GM12878 (cell line): Measurements from ENCODE around the gene DUS4L. TPM values are rescaled to one million over a fixed set of nuclear protein-coding genes. Genes with fewer than 3 reads are reported as not detected.

Source experiments
- ATAC-seq: fragments of 200-7000 bp; cut with Tn5 transposase; 3 replicates; pipeline ENCODE4 v1.9.1; 2020; ENCODE audit warnings: mild to moderate bottlenecking, moderate library complexity
- BruUV-seq: library from RNA; stranded (reverse); fragments of 400-500 nt; replicated peaks from 2 replicates; lab custom pipeline; 2021; lab: Mats Ljungman, UMichigan
- CTCF ChIA-PET: fragments of 300-600 bp; sonication (Branson Sonifier 250); formaldehyde crosslinking; extraction: SDS; loops from one replicate; lab custom pipeline; 2021; ENCODE audit warnings: inconsistent platforms; lab: Yijun Ruan, JAX
- POLR2A ChIA-PET: fragments of 350-600 bp; formaldehyde crosslinking; extraction: SDS; loops from one replicate; lab custom pipeline; 2021; ENCODE audit warnings: inconsistent platforms; lab: Charles Lee
- RAD21 ChIA-PET: fragments of 300-600 bp; sonication (Branson Sonifier 250); formaldehyde crosslinking; loops from one replicate; lab custom pipeline; 2023; ENCODE audit warnings: antibody characterized with exemption; ENCODE audit not compliant: unreplicated experiment; lab: Charles Lee
- SMC1A ChIA-PET: fragments of 300-600 bp; sonication (Branson Sonifier 250); formaldehyde crosslinking; loops from one replicate; lab custom pipeline; 2023; ENCODE audit not compliant: unreplicated experiment, uncharacterized antibody; lab: Charles Lee
- DNase-seq: peaks from one replicate; pipeline ENCODE4 v3.0.0-alpha.2; 2011; ENCODE audit warnings: low read depth, low spot score
- FAIRE-seq: peaks from 3 replicates; lab custom pipeline; 2011; peaks lifted over from hg19 to GRCh38; lab: Jason Lieb, UNC
- H2AFZ ChIP-seq: 2 replicates; pipeline ENCODE4 v1.6.0; 2011; ENCODE audit warnings: low read depth, low read length, control low read depth; ENCODE audit not compliant: control insufficient read depth
- H3K27ac ChIP-seq: 2 replicates; pipeline ENCODE4 v1.5.1; 2011; ENCODE audit warnings: control low read depth; ENCODE audit not compliant: control insufficient read depth, insufficient read depth
- H3K27me3 ChIP-seq, 2 experiments: replicated peaks in 1 of 2; 2 replicates each; pipeline versions ENCODE4 v1.6.0 to v1.6.1; 2011; ENCODE audit warnings: low read length in 1 of 2; ENCODE audit not compliant: control insufficient read depth in 2 of 2, insufficient read depth in 2 of 2
- H3K36me3 ChIP-seq, 2 experiments: 2 replicates each; pipeline ENCODE4 v1.5.1; 2011; ENCODE audit warnings: low read length in 1 of 2; ENCODE audit not compliant: control insufficient read depth in 2 of 2, insufficient read depth in 2 of 2
- H3K4me1 ChIP-seq: 2 replicates; pipeline ENCODE4 v1.6.1; 2011; ENCODE audit warnings: mild to moderate bottlenecking, low read length, moderate library complexity, mixed read lengths; ENCODE audit not compliant: control insufficient read depth, insufficient read depth
- H3K4me2 ChIP-seq: 2 replicates; pipeline ENCODE4 v1.6.0; 2011; ENCODE audit warnings: control low read depth; ENCODE audit not compliant: control insufficient read depth, insufficient read depth
- H3K4me3 ChIP-seq: fragments of 200-600 bp; sonication (generic); 2 replicates; pipeline ENCODE4 v1.5.1; 2016
- H3K79me2 ChIP-seq: 2 replicates; pipeline ENCODE4 v1.6.0; 2011; ENCODE audit warnings: low read length; ENCODE audit not compliant: control insufficient read depth, insufficient read depth
- H3K9ac ChIP-seq: 2 replicates; pipeline ENCODE4 v1.8.0; 2011; ENCODE audit warnings: low read length, control low read depth, mixed read lengths; ENCODE audit not compliant: control insufficient read depth, insufficient read depth
- H3K9me3 ChIP-seq: replicated peaks from 3 replicates; pipeline ENCODE4 v1.5.1; 2011; ENCODE audit warnings: mild to moderate bottlenecking, low read length; ENCODE audit not compliant: control insufficient read depth, insufficient read depth
- H4K20me1 ChIP-seq: 2 replicates; pipeline ENCODE4 v1.6.0; 2011; ENCODE audit not compliant: control insufficient read depth, insufficient read depth
- BMI1 ChIP-seq: fragments of 450-650 bp; IDR thresholded peaks from 2 replicates; pipeline ENCODE4 v1.6.1; 2016; ENCODE audit warnings: mild to moderate bottlenecking, moderate library complexity, borderline replicate concordance
- FOS ChIP-seq: IDR thresholded peaks from 3 replicates; pipeline ENCODE4 v1.6.1; 2011; ENCODE audit warnings: borderline replicate concordance; ENCODE audit not compliant: insufficient read length; ENCODE audit errors: extremely low read depth
- JUNB ChIP-seq: IDR thresholded peaks from 2 replicates; pipeline ENCODE4 v1.6.1; 2016; ENCODE audit warnings: antibody characterized with exemption, mild to moderate bottlenecking
- NFYB ChIP-seq: IDR thresholded peaks from 2 replicates; pipeline ENCODE4 v1.6.1; 2011; ENCODE audit warnings: low read depth, mild to moderate bottlenecking, low read length, improper control_type of control experiment, moderate library complexity; ENCODE audit not compliant: insufficient read depth
- NR2C2 ChIP-seq: IDR thresholded peaks from 2 replicates; pipeline ENCODE4 v1.6.1; 2011; ENCODE audit warnings: borderline replicate concordance, low read depth; ENCODE audit not compliant: control insufficient read depth, insufficient read length
- POLR2A ChIP-seq: IDR thresholded peaks from 2 replicates; pipeline ENCODE4 v1.6.1; 2011; ENCODE audit warnings: low read depth, mild to moderate bottlenecking, low read length
- SMAD1 ChIP-seq: fragments of 450-650 bp; IDR thresholded peaks from 2 replicates; pipeline ENCODE4 v1.6.1; 2018; ENCODE audit warnings: mild to moderate bottlenecking, low read depth; ENCODE audit not compliant: partially characterized antibody
- SP1 ChIP-seq: IDR thresholded peaks from one replicate; pipeline ENCODE4 v1.6.1; 2011; ENCODE audit warnings: low read depth, low read length
- ZNF384 ChIP-seq: IDR thresholded peaks from 2 replicates; pipeline ENCODE4 v1.6.1; 2012; ENCODE audit warnings: low read depth, mild to moderate bottlenecking, low read length, improper control_type of control experiment, borderline replicate concordance
- WGBS: methylation state at CpG from one replicate; pipeline ENCODE4 v1.1.6; 2016; ENCODE audit warnings: low lambda C conversion rate; ENCODE audit not compliant: insufficient replicate concordance, insufficient coverage; ENCODE audit errors: missing lambda C conversion rate; 5-methylcytosine and 5-hydroxymethylcytosine counted together
- in situ Hi-C: fragments of 300-500 bp; cut with MboI; formaldehyde crosslinking; loops from 9 replicates; pipeline ENCODE4 v1.14.3; 2018; ENCODE audit warnings: mixed read lengths
- intact Hi-C: fragments of 100-400 bp; cut with micrococcal nuclease; formaldehyde crosslinking; loops from one replicate; pipeline ENCODE4 v1.14.2; 2022; ENCODE audit not compliant: unreplicated experiment
- polyA plus RNA-seq, 11 experiments: library from polyadenylated mRNA; depleted of rRNA in 4 of 11; unstranded in 6 of 11; stranded (reverse) in 5 of 11; fragments of >200 nt; fragmentation: Nextera tagmentation in 4 of 11; fragmentation: Illumina TruSeq in 1 of 11; extraction: Ambion mirVana in 4 of 11; extraction: Trizol in 1 of 11; gene quantifications; 1 replicate in 1 of 11; 2 replicates in 10 of 11; pipeline versions ENCODE4 v1.2.1 to v1.2.3, GENCODE V29; 2011 to 2016; ENCODE audit warnings: inconsistent platforms in 2 of 11, missing spikeins in 2 of 11, low read depth in 1 of 11
- total RNA-seq, 4 experiments: library from RNA; depleted of rRNA in 3 of 4; stranded (reverse); fragments of >200 nt in 3 of 4; fragmentation: Illumina TruSeq in 1 of 4; extraction: Trizol in 1 of 4; gene quantifications; 2 replicates each; pipeline versions ENCODE4 v1.2.1 to v1.2.3, GENCODE V29; 2013 to 2021
- TF ChIP-seq, protein P1 (sequence below): fragments of 150-350 bp; IDR thresholded peaks from 2 replicates; pipeline ENCODE4 v1.6.1; 2016; ENCODE audit warnings: low read depth, low read length
- TF ChIP-seq, protein P2 (sequence below): fragments of 450-650 bp; IDR thresholded peaks from 2 replicates; pipeline ENCODE4 v1.6.1; 2017; ENCODE audit warnings: mild to moderate bottlenecking, low read depth, inconsistent platforms; ENCODE audit not compliant: poor library complexity, severe bottlenecking
- TF ChIP-seq, protein P3 (sequence below): IDR thresholded peaks from 2 replicates; pipeline ENCODE4 v1.6.1; 2011; ENCODE audit warnings: mild to moderate bottlenecking, low read depth, low read length, moderate library complexity; ENCODE audit not compliant: insufficient replicate concordance

The DUS4L gene
- total and polyA plus RNA-seq, 10 of the 15 experiments (the other 5 are each of a cell fraction or from before 2014, with no cell fraction given) = 5.3 to 15.3 (median 12.8) TPM

DNA sequence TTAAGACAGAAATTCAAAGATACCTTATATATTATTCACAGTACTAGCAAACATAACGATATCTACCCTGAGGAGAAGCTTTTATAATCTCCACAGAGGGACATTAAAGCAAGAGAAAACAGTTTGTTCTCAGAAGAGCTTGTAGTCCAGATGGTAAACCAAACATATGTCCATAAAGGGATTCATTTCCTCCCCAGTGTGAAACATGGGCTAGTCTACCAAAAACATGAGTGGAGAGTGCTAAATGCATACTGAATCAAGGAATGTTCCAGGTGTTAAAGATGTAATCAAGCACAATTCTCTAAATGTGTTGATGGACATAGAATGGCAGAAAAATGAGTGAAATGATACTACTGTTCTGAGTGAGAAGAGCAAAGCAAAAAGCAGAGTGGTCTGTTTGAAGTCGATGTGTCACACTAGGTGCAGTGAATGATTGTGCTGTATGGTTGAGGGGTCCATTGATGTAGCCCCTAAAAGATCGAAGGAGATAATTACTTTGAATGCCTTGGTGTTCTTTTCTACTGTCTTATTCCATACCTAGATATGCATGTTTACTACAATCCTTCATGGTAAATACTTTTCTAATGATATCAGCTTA, 41.5 kb downstream of the DUS4L start (continued):
- TF ChIP-seq, protein P1, sequence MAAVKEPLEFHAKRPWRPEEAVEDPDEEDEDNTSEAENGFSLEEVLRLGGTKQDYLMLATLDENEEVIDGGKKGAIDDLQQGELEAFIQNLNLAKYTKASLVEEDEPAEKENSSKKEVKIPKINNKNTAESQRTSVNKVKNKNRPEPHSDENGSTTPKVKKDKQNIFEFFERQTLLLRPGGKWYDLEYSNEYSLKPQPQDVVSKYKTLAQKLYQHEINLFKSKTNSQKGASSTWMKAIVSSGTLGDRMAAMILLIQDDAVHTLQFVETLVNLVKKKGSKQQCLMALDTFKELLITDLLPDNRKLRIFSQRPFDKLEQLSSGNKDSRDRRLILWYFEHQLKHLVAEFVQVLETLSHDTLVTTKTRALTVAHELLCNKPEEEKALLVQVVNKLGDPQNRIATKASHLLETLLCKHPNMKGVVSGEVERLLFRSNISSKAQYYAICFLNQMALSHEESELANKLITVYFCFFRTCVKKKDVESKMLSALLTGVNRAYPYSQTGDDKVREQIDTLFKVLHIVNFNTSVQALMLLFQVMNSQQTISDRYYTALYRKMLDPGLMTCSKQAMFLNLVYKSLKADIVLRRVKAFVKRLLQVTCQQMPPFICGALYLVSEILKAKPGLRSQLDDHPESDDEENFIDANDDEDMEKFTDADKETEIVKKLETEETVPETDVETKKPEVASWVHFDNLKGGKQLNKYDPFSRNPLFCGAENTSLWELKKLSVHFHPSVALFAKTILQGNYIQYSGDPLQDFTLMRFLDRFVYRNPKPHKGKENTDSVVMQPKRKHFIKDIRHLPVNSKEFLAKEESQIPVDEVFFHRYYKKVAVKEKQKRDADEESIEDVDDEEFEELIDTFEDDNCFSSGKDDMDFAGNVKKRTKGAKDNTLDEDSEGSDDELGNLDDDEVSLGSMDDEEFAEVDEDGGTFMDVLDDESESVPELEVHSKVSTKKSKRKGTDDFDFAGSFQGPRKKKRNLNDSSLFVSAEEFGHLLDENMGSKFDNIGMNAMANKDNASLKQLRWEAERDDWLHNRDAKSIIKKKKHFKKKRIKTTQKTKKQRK = no peak
- TF ChIP-seq SP1 = no peak
- TF ChIP-seq SMAD1 = no peak
- no peak for TF ChIP-seq NFYB
- no peak for TF ChIP-seq JUNB
- no peak for TF ChIP-seq BMI1
- no peak for TF ChIP-seq ZNF384

DNA sequence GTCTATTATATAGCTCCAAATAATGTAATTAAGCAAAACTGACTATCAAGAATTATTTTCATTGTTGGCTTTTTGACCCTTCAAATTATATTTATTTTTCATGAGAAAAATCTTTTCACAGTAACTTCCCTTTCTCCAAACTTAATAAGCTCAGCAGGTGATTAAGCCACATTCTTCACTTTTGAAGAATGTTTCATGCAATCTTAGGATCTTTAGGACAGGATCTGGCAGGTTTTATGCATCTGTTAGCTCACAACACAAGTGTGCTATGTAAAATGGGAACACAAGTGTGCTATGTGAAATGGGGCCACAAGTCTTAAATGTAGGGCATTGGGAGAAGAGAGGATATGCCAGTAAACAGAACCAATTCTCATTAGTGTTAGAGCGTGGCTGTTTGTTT, 42.5 kb downstream of the DUS4L start:
- FAIRE-seq (no peak), DNase-seq (no peak), ATAC-seq (no peak)
- in situ Hi-C loops = no loop called here
- CTCF ChIA-PET = interaction anchor here (0.7 to 1.5 kb wide), 3 partner anchors 9 to 273 kb away, joined by 3 to 5 read pairs (median 4); no protein-coding TSS in a partner anchor
- intact Hi-C loops = no loop called here
- Histone ChIP-seq H2AFZ (no peak overlapping the region), H3K4me1 (no peaks in the 10 kb centered on the region), H3K27ac (no peak overlapping the region), H4K20me1 (no peaks in the 10 kb centered on the region), H3K9ac (no peak overlapping the region), H3K9me3 (no peaks in the 10 kb centered on the region), H3K79me2 (no peaks in the 10 kb centered on the region), H3K4me2 (no peak overlapping the region), H3K36me3 (peaks cover 0 to 5% of the 10 kb centered on the region in 2 experiments; a peak in 1 of 4 replicates), H3K4me3 (no peak overlapping the region), H3K27me3 (no peaks in the 10 kb centered on the region)
- SMC1A ChIA-PET = interaction anchor here (1.3 to 2.1 kb wide), 2 partner anchors 11 to 13 kb away, joined by 6 read pairs; no protein-coding TSS in a partner anchor
- RAD21 ChIA-PET = interaction anchor here (1.1 kb wide), 1 partner anchor 42 kb away, joined by 4 read pairs; no protein-coding TSS in a partner anchor
- WGBS = 56% methylated on average over 1 of the region's 1 CpG
- no TSS peak for BruUV-seq
- POLR2A ChIA-PET = no interaction called here
- TF ChIP-seq FOS (no peak), NR2C2 (no peak), POLR2A (no peak)
- TF ChIP-seq, protein P2, sequence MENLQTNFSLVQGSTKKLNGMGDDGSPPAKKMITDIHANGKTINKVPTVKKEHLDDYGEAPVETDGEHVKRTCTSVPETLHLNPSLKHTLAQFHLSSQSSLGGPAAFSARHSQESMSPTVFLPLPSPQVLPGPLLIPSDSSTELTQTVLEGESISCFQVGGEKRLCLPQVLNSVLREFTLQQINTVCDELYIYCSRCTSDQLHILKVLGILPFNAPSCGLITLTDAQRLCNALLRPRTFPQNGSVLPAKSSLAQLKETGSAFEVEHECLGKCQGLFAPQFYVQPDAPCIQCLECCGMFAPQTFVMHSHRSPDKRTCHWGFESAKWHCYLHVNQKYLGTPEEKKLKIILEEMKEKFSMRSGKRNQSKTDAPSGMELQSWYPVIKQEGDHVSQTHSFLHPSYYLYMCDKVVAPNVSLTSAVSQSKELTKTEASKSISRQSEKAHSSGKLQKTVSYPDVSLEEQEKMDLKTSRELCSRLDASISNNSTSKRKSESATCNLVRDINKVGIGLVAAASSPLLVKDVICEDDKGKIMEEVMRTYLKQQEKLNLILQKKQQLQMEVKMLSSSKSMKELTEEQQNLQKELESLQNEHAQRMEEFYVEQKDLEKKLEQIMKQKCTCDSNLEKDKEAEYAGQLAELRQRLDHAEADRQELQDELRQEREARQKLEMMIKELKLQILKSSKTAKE = no peak
- TF ChIP-seq, protein P3, sequence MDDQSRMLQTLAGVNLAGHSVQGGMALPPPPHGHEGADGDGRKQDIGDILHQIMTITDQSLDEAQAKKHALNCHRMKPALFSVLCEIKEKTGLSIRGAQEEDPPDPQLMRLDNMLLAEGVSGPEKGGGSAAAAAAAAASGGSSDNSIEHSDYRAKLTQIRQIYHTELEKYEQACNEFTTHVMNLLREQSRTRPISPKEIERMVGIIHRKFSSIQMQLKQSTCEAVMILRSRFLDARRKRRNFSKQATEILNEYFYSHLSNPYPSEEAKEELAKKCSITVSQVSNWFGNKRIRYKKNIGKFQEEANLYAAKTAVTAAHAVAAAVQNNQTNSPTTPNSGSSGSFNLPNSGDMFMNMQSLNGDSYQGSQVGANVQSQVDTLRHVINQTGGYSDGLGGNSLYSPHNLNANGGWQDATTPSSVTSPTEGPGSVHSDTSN = no peak
